GM18505 (cell line): ENCODE data around the gene CRMP1.

Experiments
- ATAC-seq: cut with Tn5 transposase; IDR thresholded peaks from one replicate; pipeline ENCODE4 v1.9.1; 2021; ENCODE audit not compliant: unreplicated experiment
- POLR2A ChIP-seq: IDR thresholded peaks from 4 replicates; pipeline ENCODE4 v1.6.1; 2011; ENCODE audit warnings: borderline replicate concordance; ENCODE audit not compliant: insufficient read depth, insufficient read length; ENCODE audit errors: extremely low read depth

The CRMP1 gene

DNA sequence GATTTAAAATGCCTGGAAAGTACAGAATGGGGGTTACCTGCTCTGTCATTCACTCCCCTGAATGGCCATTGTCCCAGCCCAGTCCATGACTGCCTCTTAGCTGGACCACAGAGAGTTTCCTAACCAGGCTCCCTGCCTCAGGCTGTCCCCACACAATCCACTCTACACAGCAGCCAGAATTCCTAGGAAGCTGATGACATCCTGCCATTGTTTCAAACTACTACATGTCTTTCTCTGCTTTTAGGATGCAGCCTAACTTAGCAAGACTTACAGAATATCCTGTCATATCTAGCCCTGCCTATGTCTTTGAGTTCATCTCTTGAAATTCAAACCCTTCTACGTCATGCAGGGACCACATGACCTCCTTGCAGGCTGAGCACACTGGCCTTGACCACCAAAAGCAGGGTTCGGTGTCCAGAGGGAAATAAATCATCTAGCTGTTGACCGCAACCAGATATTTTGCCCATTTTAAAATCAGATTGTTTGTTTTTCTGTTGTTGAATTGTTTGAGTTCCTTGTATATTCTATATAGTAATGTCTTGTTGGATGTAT lies 16.1 kb upstream of the CRMP1 start:
- no peak for ATAC-seq
- no peak for TF ChIP-seq POLR2A

DNA sequence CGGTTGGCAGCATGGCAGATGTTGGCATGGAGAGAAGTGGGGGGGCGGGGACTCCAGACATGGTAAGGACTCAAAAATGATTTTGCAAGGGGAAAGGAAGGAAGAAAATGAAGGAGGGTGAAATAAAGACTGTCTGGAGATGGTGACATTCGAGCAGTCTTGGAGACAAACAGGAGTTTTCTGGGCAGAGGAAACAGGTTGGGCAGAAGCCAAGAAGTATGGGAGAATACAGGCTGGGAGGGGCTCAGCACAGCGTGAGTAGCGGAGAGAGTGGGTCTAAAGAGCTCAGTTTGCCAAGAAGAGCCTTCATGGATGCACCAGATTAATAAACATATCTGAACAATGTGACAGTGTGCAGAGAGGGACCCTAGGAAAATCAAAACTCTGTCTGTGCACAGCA lies 13.3 kb upstream of the CRMP1 start:
- ATAC-seq = no peak
- TF ChIP-seq POLR2A = no peak

DNA sequence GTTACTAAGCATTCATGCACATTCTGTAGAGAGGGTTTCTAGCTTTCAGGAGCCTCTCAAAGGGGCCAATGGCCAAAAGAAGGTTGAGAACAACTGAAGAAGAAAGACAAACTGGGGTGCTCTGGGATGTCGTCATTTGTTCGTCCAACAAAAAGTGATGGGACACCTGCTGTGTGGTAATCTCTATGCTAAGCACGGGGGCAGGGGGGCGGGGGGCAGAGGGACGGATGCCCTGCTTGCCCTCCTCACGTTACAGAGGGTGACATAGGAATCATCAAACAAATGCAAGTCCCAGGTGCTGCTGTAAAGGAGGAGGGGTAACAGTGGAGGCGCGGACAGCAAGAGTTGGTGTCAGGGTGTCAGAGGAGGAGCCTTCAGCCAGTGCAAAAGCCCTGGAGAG lies 12.8 kb upstream of the CRMP1 start:
- TF ChIP-seq POLR2A = no peak
- ATAC-seq = no peak

- no peak for ATAC-seq
- no peak for TF ChIP-seq POLR2A
These were observed 8.0 kb upstream of the CRMP1 start for GRCh38 chr4:5900844-5901243.

DNA sequence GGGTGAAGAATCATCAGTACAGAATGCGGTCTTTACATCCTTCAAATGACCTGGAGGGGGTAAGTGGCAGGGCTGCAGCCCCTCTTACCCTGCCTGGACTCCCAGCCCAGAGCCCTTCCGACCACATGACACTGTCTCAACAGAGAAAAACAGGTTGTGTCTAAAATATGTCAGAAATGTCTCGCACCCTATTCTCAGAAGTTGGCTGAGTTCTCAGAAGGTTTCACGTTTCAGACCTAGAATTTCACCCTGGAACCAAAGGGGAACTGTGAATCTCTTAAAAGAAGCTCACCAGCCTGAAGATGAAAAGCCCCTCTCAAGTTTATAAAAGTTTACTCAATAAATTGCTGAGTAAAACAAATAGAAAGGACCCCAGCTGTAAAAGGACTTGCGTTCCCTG lies 7.0 kb upstream of the CRMP1 start:
- TF ChIP-seq POLR2A = no peak
- no peak for ATAC-seq

DNA sequence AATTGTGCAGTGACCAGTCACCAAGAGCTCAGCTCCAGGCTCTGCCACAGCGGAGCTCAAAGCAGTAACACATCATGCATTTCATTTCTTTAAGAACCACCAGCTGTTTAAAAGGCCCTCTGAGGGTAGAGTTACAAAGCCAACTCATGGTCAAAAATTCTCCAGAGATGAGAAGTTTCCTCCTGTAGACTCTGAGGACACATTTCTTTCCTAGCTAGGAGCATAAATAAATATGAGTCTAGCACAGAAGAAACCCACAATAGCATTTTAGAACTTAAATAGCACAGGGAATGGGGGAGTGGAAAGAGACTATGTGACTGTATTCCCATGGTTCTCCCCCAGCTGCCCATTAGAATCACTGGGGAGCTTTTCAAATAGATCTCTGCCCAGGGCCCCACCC lies 6.5 kb upstream of the CRMP1 start:
- no peak for TF ChIP-seq POLR2A
- no peak for ATAC-seq

- TF ChIP-seq POLR2A = no peak
- no peak for ATAC-seq
These were observed 4.8 kb upstream of the CRMP1 start for GRCh38 chr4:5897674-5898073.

- no peak for ATAC-seq
- no peak for TF ChIP-seq POLR2A
These were observed 2.4 kb upstream of the CRMP1 start for GRCh38 chr4:5895287-5895686.

GRCh38 chr4:5894266-5894665 lies 1.4 kb upstream of the CRMP1 start:
- ATAC-seq = no peak
- TF ChIP-seq POLR2A = no peak

DNA sequence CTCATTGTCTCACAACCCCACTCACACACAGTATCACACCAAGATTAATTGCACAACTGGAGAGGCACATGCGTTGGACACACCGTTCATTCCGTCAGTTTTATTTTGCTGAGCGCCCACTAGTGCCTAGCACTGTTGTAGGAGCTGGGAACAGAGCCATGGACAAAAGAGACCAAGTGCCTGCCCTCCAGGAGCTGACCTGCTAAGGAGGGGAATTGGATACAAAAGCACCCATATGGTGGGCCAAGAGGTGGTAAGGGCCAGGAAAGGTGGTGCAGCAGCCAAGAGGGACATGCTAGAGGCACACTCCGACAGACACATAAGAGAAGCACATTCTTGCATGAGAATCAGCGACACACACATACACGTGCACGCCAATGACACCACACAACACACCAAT lies 705 bp upstream of the CRMP1 start:
- TF ChIP-seq POLR2A = no peak
- no peak for ATAC-seq

DNA sequence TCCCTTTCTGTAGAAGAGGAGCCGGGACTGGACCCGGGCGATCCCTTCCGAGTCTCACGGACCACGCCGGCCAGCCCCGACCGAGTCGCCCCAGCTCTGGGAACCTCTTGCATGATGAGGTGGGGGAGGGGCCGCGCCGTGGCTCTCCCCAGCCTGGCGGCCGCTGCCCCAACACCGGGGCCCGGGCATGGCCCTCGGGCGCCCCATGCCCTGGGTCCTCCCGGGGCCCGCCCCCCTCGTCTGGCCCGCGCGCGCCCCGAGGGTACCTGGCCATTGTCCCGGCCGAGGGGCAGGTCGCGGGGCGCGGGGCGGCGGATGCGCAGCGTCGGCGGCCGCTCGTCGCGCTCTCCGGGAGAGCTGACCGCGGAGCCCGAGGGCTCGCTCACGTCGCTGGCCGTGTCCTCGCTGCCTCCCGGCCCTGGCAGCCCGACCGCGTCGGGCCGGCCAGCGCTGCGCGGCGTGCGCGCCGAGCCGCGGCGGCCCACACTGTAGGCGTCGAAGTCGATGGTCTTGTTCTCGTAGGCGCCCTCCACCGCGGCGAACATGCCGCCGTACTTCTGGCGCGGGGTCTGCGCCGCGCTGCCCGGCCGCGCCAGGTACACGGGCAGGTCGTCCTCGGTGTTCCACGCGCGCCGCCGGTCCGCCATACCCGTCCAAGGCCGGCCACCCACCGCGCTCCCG lies 423 bp downstream of the CRMP1 start:
- no peak for TF ChIP-seq POLR2A
- no peak for ATAC-seq

DNA sequence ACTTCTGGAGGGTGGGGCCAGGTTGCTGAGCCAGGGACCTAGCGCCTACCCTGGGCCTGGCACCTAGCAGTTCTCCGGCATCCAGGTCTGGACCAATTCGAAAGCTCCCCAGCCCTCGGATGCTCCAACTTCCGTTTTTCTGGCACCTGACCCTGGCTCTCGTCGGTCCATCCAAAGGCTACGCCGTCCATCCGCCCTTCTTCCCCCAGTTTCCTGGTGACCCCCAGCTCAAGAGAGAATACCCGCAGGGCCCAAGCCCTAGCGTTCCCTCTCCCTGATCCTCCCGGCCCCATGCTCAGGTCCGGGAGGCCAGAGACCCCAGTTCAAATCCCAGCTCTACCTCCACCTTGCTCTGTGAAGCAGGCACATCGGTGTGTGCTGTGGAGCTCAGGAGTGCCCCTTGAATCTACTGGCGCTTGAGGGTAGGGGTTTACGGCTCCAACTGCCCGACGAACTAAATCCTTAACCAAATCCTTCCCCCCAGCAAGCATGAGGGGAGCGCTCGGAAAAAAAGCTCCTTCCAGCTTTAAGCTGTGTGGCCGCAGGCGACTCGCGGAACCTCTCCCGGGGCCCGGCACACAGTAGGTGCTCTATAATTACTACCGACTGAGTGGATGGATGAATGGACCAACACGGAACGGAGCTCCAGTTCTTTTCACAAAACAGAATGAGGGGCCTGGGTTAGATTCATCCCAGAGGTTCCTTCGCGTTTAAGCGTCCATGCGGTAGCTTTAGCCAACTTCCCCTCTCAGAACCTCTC lies 1.1 kb downstream of the CRMP1 start:
- ATAC-seq = no peak
- no peak for TF ChIP-seq POLR2A

GRCh38 chr4:5890063-5890727 lies 2.7 kb downstream of the CRMP1 start:
- no peak for ATAC-seq
- no peak for TF ChIP-seq POLR2A
